Activated T-cell treated with anti-CD3 and anti-CD28 coated beads for 1 hour (primary cell): ENCODE measurements around the gene ARMH1.

ENCODE experiments used
- DNase-seq: peaks from one replicate; pipeline ENCODE4 v3.0.0-alpha.2; 2020; ENCODE audit warnings: low read depth

The ARMH1 gene

GRCh38 chr1:44674113-44675000 is at the start of gene ARMH1, which contains the start of gene TMEM53:
ARMH1 (plus strand) TSS chr1:44674714; CDS start chr1:44689698, 14,984 bp downstream.
TMEM53 (minus strand) TSS chr1:44674481; CDS start chr1:44674391, 90 bp downstream.
- DNase-seq: peak; percentile 95

- no peak for DNase-seq
Measured at GRCh38 chr1:44625348-44625747, 49.2 kb upstream of the ARMH1 start.

DNA sequence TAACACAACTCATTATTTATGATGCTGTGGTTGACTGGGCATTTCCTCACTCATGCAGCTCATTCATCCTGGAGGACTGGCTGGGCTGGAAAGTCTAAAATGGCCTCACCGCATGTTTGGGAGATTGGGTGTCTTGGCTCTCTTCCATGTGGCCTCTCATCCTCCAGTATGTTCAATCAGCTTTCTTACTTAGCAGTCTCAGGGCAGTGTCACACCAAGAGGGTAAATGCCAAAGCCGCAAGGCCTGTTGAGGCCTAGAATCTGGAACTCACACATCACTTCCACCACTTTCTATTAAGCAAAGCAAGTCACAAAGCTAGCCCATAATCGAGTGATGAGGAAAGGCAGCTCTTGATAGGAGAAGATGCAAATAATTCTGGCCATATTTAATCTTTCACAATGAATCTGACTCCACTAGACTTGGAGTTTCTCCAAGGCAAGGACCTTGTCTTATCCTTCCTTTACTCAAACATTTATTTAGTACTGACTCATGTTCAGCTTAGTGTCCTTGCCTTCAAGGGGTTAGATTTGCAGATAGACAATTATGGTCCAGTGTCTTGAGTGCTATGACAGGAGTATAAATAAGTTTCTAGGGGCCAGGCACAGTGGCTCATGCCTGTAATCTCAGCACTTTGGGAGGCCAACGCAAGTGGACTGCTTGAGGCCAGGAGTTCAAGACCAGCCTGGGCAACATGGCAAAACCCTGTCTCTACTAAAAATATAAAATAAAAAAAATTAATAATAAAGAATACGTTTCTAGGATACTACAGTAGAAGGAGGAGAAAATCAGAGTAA is 45.4 kb upstream of the ARMH1 start:
- DNase-seq: no peak

DNA sequence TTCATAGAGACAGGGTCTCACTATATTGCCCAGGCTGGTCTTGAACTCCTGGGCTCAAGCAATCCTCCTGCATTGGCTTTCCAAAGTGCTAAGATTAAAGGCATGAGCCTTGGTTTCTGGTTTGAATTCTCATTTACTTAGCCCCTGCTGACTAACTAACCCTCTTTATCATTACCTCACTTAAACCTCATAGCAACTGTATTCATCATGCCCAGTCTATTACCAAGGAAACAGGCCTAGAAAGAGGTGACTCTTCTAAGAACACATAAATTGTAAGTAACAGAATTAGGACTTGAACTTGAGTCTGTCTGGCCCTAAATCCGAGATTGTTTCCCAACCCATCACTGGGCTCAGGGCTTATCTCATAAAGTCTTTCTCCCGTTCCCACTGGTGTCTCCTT is 44.4 kb upstream of the ARMH1 start:
- no peak for DNase-seq

GRCh38 chr1:44631333-44631646 is 43.2 kb upstream of the ARMH1 start:
- DNase-seq: no peak

DNA sequence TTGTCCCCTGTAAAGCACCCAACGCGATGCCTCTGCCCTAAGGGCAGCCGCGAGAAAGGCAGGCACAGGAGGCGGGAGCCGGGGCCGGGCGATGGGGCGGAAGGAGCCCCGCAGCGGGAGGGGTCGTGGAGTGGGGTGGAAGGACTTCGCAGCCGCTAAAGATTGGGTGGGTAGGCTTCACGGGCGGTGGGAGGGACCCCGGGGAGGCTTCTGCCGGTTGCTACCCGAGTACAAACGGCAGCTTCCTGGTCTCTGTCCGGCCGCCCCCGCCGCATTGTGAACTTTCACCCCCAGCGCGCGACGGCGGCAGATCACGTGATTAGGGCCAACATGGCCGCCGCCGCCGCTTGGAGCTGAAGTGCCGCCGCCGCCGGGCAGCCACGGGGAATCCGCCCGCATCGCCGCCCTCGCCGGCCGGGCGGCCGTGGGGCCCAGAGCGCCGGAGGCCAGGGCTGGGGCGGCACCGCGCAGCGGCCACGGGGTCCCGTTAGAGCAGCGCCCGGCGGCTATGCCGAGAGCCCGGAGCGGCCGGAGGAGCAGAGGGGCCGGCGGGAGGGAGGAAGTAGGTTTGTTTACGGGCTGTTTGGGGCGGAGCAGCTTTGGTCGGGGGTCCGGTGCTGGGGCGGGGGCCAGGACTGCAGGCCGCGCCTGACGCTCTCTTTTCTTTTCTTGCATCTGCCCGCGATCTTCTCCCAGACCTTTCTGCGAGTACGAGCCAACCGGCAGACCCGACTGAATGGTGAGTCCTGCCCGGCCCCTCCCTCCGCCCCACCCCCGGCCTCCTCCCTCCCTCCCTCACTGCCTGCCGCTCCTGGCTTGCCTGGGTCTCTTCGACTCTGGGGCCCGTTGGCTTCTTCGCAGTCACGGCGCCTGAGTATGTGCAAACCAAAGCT is 42.6 kb upstream of the ARMH1 start:
- DNase-seq: peak; percentile 86

DNA sequence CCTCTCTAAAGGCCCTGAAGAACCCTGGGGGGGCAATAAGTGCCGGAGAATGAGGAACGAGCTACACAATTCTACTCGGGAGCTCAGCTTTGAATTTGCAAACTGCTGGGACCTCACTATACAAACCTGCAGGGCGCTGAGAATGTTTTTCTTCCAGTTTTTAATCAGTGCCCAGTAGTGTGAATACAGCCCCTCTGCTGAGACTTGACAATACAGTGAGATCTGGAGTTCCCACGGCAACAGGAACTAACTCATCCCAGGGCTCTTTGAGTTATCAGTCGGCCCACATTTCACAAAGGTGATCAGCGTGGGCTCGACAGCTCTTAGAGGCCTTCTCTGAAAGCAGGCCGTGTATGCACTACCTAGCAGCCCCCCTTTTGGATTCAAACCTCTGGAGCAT is 41.9 kb upstream of the ARMH1 start:
- DNase-seq: no peak

GRCh38 chr1:44634606-44635189 is 39.8 kb upstream of the ARMH1 start:
- no peak for DNase-seq

DNA sequence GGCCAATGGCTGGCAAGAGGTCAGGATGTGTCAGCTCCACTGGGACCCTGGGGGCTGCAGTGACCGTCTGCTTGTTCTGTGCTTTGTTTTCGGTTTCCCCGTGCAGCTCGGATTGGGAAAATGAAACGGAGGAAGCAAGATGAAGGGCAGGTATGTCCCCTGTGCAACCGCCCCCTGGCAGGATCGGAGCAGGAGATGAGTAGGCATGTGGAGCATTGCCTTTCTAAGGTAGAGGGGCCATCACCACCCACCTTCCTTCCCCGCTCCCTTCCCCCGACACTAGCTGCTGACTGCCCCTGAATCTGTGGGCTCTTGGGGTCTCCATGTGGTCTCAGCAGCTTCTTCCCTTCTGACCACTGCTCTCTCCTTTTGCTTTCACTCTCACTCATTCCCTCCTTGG is 39.1 kb upstream of the ARMH1 start:
- no peak for DNase-seq

DNA sequence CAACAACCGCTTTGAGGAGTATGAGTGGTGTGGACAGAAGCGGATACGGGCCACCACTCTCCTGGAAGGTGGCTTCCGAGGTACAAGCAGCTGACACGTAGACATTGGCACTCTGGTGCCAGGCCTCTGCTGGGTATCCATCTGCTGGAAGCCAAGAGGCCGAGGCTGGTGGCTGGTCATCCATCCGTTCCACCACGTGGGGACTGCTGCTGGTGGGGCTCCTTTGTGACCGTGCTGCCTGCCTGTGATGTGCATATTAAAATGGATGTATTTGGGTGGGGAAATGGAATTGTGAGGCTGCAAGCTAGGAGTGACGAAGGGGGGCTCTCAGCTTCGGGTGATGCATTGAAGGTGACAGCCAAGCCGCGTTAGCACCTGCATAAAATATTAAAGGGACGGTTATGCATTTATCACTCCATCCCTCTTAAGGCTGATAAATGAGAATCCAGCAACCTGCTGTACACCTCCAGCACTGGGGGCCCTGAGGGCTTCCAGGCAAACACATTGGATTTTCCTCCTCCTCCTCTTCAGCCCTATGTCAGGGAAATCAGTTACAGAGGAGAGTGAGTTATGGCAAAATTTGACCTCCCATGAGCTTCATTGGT is 38.3 kb upstream of the ARMH1 start:
- DNase-seq: no peak

GRCh38 chr1:44636688-44637598 is 37.6 kb upstream of the ARMH1 start:
- DNase-seq: no peak

DNA sequence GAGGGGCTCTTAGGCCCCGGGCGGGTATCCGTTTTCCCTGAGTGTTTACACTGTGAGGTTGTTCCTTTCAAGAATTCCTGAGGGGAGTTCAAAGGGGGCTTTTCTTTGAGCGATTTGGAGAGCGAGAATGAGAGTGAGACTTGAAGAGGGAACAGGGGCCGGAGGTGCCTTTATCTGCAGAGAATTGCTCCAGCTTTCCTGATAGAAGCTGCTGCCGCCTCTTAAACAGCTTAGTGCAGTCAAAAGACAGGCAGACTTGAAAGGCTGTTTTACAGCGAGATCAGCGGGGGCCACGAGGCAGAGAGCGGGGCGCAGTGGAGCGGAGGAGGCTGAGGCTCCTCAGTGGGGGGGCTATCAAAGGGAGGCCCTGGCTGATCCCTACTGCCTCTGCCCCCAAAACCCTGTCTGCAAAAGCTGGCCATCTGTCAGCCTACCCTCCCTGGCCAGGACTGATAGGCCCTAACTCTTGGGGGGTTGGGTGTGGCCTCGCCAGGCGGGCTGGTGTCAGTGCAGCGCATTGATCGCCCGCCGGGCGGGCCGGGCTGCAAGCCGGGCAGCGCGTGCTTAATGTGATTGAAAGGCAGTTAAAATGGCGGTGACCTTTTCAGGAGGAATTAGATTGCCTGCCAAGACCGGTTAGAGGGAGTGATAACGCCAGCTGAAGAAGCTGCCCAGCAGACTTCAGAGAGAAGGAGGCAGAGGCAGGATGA is 36.7 kb upstream of the ARMH1 start:
- no peak for DNase-seq

GRCh38 chr1:44640200-44640853 is 34.2 kb upstream of the ARMH1 start:
- no peak for DNase-seq

DNA sequence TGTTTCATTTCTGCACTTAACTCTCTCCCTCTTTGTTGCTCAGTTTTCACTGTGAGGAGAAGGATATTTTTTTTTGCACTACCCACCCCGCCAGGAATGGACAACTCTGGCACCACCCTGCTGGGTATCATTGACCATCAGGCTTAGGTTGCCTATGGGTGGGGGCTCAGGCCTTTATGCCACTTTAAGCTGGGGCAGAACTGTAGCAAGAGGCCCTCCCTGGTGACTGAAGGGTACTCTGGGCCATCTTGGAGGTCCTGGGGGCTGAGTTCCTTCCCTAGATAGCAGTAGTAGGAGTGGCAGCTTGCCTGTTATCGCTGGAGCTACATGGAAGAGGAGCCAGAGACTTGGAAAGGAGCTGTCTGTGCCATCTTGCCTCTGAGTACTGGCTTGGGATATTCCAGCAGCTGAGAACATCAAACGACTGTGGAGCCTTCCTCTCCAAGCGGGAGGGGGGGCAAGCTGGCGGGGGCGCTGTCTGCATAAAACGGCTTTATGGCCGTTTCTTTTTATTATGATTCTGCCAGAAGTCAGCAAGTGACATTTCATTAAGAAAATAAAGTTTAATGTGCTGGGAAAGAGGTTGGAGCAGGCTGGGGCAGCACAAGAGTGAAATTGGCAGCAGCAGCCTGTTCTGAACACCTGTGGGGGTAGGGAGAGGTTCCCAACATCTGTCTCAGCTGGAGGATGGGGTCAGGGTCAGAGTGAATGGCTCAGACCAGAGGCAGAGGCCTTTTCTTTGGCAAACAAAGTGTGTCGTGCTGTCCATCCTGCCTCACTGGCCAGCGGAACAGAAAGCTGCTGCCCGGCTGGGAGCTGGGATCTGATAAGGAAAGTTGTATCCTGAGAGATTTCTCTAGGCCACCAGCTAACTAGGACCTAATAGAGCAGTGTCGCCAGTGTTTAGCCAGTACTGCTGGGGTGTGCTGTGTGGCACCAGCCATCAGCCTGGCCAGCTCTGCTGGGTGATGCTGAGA is 33.1 kb upstream of the ARMH1 start:
- DNase-seq: no peak

- no peak for DNase-seq
Measured at GRCh38 chr1:44642255-44642654, 32.3 kb upstream of the ARMH1 start.

DNA sequence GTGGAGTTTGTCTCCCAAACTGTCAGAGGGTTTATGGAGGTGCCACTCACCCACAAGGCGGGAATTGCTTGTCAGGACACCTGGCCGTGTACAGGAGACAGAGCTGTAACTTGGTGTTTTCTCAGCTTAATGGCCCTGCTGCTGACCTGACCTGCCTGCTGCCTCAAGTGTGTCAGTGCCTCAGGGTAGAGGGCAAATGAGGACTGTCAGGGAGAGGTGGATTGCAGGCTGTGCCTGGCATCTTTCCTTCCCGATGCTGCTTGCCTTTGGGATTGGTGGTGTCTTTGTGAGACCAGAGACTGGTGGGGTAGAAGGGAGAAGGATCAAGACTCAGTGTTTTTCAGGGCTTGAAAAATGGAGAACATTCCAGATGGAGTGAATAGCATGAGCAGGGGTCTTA is 31.6 kb upstream of the ARMH1 start:
- DNase-seq: no peak

DNA sequence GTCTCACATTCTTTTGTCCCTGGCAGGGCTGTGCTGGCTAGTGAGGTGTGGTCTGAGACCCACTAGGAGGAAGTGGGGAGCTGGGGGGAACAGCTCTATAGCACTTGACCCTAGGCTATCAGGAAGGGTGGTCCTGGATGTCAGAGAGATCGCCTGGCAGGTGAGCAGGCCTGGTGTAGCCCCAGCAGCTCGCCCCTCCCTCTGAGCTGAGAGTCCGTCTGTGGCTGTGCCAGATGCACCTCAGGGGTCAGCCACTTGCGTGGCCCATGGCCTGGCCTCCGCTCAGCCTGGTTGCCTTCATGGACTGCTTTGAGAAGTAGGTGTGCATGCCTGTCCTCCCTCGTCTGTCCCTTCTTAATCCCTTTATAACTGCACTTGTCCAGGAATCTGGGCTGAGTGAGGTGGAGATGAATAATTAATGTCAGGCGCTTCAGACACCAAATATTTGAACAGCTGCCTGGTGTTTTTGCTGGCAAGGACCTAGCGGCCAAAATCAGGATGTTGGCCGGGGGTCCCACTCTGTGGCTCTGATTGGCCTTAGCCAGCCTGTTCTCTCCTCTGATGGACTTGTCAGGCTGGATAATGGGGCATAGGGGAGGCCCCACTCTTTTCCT is 30.7 kb upstream of the ARMH1 start:
- no peak for DNase-seq
